Hepatocyte (in vitro differentiated cells): ENCODE measurements around the gene DIPK1B. TPM values are rescaled to one million over a fixed set of nuclear protein-coding genes. Genes with fewer than 3 reads are reported as not detected.

ENCODE experiments used
- DNase-seq: peaks from one replicate; pipeline ENCODE4 v3.0.0-alpha.2; 2016; ENCODE audit warnings: low spot score
- H2AFZ ChIP-seq: fragments of 200-600 bp; sonication (generic); 2 replicates; pipeline ENCODE4 v1.6.0; 2016; ENCODE audit warnings: antibody characterized with exemption, mild to moderate bottlenecking
- H3K27ac ChIP-seq: fragments of 200-600 bp; sonication (generic); 2 replicates; pipeline ENCODE4 v1.5.1; 2016; ENCODE audit warnings: mild to moderate bottlenecking
- H3K27me3 ChIP-seq: fragments of 200-600 bp; sonication (generic); 2 replicates; pipeline ENCODE4 v1.6.1; 2016
- H3K36me3 ChIP-seq: fragments of 200-600 bp; sonication (generic); replicated peaks from 2 replicates; pipeline ENCODE4 v1.5.1; 2016; ENCODE audit warnings: low read depth; ENCODE audit not compliant: insufficient read depth
- H3K4me1 ChIP-seq: fragments of 200-600 bp; sonication (generic); 2 replicates; pipeline ENCODE4 v1.5.1; 2016; ENCODE audit warnings: mild to moderate bottlenecking, moderate library complexity; ENCODE audit not compliant: insufficient read depth
- H3K4me2 ChIP-seq: fragments of 200-600 bp; sonication (generic); 2 replicates; pipeline ENCODE4 v1.6.0; 2016
- H3K4me3 ChIP-seq: fragments of 200-600 bp; sonication (generic); 2 replicates; pipeline ENCODE4 v1.5.1; 2016; ENCODE audit warnings: mild to moderate bottlenecking
- H3K79me2 ChIP-seq: fragments of 200-600 bp; sonication (generic); 2 replicates; pipeline ENCODE4 v1.6.0; 2017; ENCODE audit warnings: mild to moderate bottlenecking
- H3K9me2 ChIP-seq: fragments of 200-600 bp; sonication (generic); replicated peaks from 2 replicates; pipeline ENCODE4 v1.6.0; 2017; ENCODE audit warnings: mild to moderate bottlenecking; ENCODE audit not compliant: insufficient read depth
- H3K9me3 ChIP-seq: fragments of 200-600 bp; sonication (generic); 2 replicates; pipeline ENCODE4 v1.5.1; 2016; ENCODE audit warnings: low read depth, mild to moderate bottlenecking
- H4K20me1 ChIP-seq: fragments of 200-600 bp; sonication (generic); 2 replicates; pipeline ENCODE4 v1.6.0; 2016; ENCODE audit warnings: mild to moderate bottlenecking; ENCODE audit not compliant: insufficient read depth, poor library complexity, severe bottlenecking
- CTCF ChIP-seq: fragments of 200-600 bp; sonication (generic); IDR thresholded peaks from 2 replicates; pipeline ENCODE4 v1.5.1; 2016; ENCODE audit warnings: antibody characterized with exemption, mild to moderate bottlenecking; ENCODE audit not compliant: poor library complexity
- EZH2 ChIP-seq: fragments of 200-600 bp; sonication (generic); IDR thresholded peaks from 2 replicates; pipeline ENCODE4 v1.6.1; 2016; ENCODE audit warnings: antibody characterized with exemption, mild to moderate bottlenecking, borderline replicate concordance
- EZH2phosphoT487 ChIP-seq: fragments of 200-600 bp; sonication (generic); IDR thresholded peaks from one replicate; pipeline ENCODE4 v1.6.1; 2018; ENCODE audit warnings: antibody characterized with exemption, mild to moderate bottlenecking, low read depth, moderate library complexity; ENCODE audit not compliant: unreplicated experiment, severe bottlenecking
- WGBS: methylation state at CpG from one replicate; pipeline ENCODE4 v1.1.6; 2016; ENCODE audit warnings: low lambda C conversion rate; ENCODE audit errors: missing lambda C conversion rate; 5-methylcytosine and 5-hydroxymethylcytosine counted together
- polyA plus RNA-seq: library from polyadenylated mRNA; unstranded; fragments of >200 nt; fragmentation: Nextera tagmentation; extraction: Ambion mirVana; gene quantifications from 2 replicates; pipeline ENCODE4 v1.2.1, GENCODE V29; 2016
- total RNA-seq: library from RNA; depleted of rRNA; stranded (reverse); fragments of >200 nt; gene quantifications from 2 replicates; pipeline ENCODE4 v1.2.3, GENCODE V29; 2014

Gene DIPK1B
- total and polyA plus RNA-seq, 2 experiments from 2014 or later, result 33.3 to 39.4 TPM

- Histone ChIP-seq H4K20me1 (no peaks in the 10 kb centered on the region), H3K4me2 (no peak overlapping the region), H2AFZ (no peak overlapping the region), H3K9me3 (no peaks in the 10 kb centered on the region), H3K27ac (no peak overlapping the region), H3K4me1 (no peaks in the 10 kb centered on the region), H3K27me3 (no peaks in the 10 kb centered on the region), H3K79me2 (no peaks in the 10 kb centered on the region), H3K36me3 (no peaks in the 10 kb centered on the region), H3K4me3 (no peak overlapping the region), H3K9me2 (no peaks in the 10 kb centered on the region)
- DNase-seq, result no peak
- TF ChIP-seq EZH2phosphoT487 (no peak), CTCF (no peak), EZH2 (no peak)
- WGBS, result 92% methylated on average over 18 of the region's 18 CpGs
Observed at GRCh38 chr9:136756836-136757235, 44.5 kb downstream of the DIPK1B start.

- no peak overlapping the region for H2AFZ ChIP-seq
- no peaks in the 10 kb centered on the region for H3K36me3 ChIP-seq
- no peaks in the 10 kb centered on the region for H4K20me1 ChIP-seq
- no peaks in the 10 kb centered on the region for H3K9me2 ChIP-seq
- no peaks in the 10 kb centered on the region for H3K27me3 ChIP-seq
- DNase-seq, result no peak
- TF ChIP-seq CTCF (no peak), EZH2 (no peak), EZH2phosphoT487 (no peak)
- no peaks in the 10 kb centered on the region for H3K9me3 ChIP-seq
- H3K4me1 ChIP-seq, result no peaks in the 10 kb centered on the region
- H3K4me2 ChIP-seq, result no peak overlapping the region
- no peak overlapping the region for H3K4me3 ChIP-seq
- 96% methylated on average over 20 of the region's 20 CpGs for WGBS
- H3K27ac ChIP-seq, result no peak overlapping the region
- no peaks in the 10 kb centered on the region for H3K79me2 ChIP-seq
Observed at GRCh38 chr9:136757328-136757727, 45.0 kb downstream of the DIPK1B start.

GRCh38 chr9:136757751-136758140 lies 45.4 kb downstream of the DIPK1B start:
- Histone ChIP-seq H2AFZ (no peak overlapping the region), H3K4me1 (no peaks in the 10 kb centered on the region), H3K79me2 (no peaks in the 10 kb centered on the region), H3K9me3 (no peaks in the 10 kb centered on the region), H3K27ac (no peak overlapping the region), H4K20me1 (no peaks in the 10 kb centered on the region), H3K9me2 (no peaks in the 10 kb centered on the region), H3K4me2 (no peak overlapping the region), H3K4me3 (no peak overlapping the region), H3K36me3 (no peaks in the 10 kb centered on the region), H3K27me3 (no peaks in the 10 kb centered on the region)
- no peak for TF ChIP-seq EZH2phosphoT487
- no peak for TF ChIP-seq CTCF
- no peak for TF ChIP-seq EZH2
- 89% methylated on average over 20 of the region's 20 CpGs for WGBS
- DNase-seq, result no peak

- no peak for TF ChIP-seq EZH2
- no peak for TF ChIP-seq EZH2phosphoT487
- no peak for TF ChIP-seq CTCF
- Histone ChIP-seq H3K79me2 (no peaks in the 10 kb centered on the region), H2AFZ (no peak overlapping the region), H4K20me1 (no peaks in the 10 kb centered on the region), H3K27ac (no peak overlapping the region), H3K36me3 (no peaks in the 10 kb centered on the region), H3K4me1 (no peaks in the 10 kb centered on the region), H3K27me3 (no peaks in the 10 kb centered on the region), H3K9me2 (no peaks in the 10 kb centered on the region), H3K9me3 (no peaks in the 10 kb centered on the region), H3K4me3 (no peak overlapping the region), H3K4me2 (no peak overlapping the region)
- DNase-seq, result no peak
- WGBS, result 86% methylated on average over 7 of the region's 9 CpGs
Observed at GRCh38 chr9:136759001-136759400, 46.6 kb downstream of the DIPK1B start.
